ENCODE results near the gene VPS37B.
A peak's percentile ranks its signal among the peaks of the same experiment; 100 is the strongest.
"Not testable (repeated sequence)": the region's sequence is repeated elsewhere in the genome, so short reads cannot be mapped to it uniquely, and the experiment has no call there.

VPS37B gene

GRCh38 chr12:122905258-122905657 is 9.3 kb upstream of the VPS37B start:
- DNase-seq, result not testable (repeated sequence)

- DNase-seq, result no peak
These were observed 7.7 kb upstream of the VPS37B start for GRCh38 chr12:122903693-122904034.

GRCh38 chr12:122902854-122903692 is 7.1 kb upstream of the VPS37B start:
- no peak for DNase-seq

GRCh38 chr12:122899887-122900286 is 4.0 kb upstream of the VPS37B start:
- DNase-seq, result no peak

GRCh38 chr12:122896662-122897061 is 738 bp upstream of the VPS37B start:
- DNase-seq, result no peak

- no peak for DNase-seq
These were observed 612 bp downstream of the VPS37B start for GRCh38 chr12:122895320-122895703.

- DNase-seq, result no peak
These were observed 1.5 kb downstream of the VPS37B start for GRCh38 chr12:122894193-122895121.

- DNase-seq, result no peak
These were observed 2.4 kb downstream of the VPS37B start for GRCh38 chr12:122893208-122894153.

- DNase-seq, result not testable (repeated sequence)
These were observed 3.2 kb downstream of the VPS37B start for GRCh38 chr12:122892724-122893123.

GRCh38 chr12:122891661-122892525 is 4.0 kb downstream of the VPS37B start:
- no peak for DNase-seq

- DNase-seq, result no peak
These were observed 6.0 kb downstream of the VPS37B start for GRCh38 chr12:122889761-122890520.

- peak; percentile 40 for DNase-seq
These were observed 7.6 kb downstream of the VPS37B start for GRCh38 chr12:122888232-122888752.

- no peak for DNase-seq
These were observed 8.1 kb downstream of the VPS37B start for GRCh38 chr12:122887819-122888212.

- DNase-seq, result no peak
These were observed 8.8 kb downstream of the VPS37B start for GRCh38 chr12:122886851-122887818.

- no peak for DNase-seq
These were observed 9.8 kb downstream of the VPS37B start for GRCh38 chr12:122886161-122886560.

GRCh38 chr12:122884860-122885259 is 11.1 kb downstream of the VPS37B start:
- no peak for DNase-seq

GRCh38 chr12:122884091-122884826 is 11.7 kb downstream of the VPS37B start:
- DNase-seq, result no peak

GRCh38 chr12:122882908-122883558 is 12.9 kb downstream of the VPS37B start:
- DNase-seq, result peak; percentile 43
